GM23338 (cell line): ENCODE results near the gene ATXN1L.

Experiments used
- CREB1 ChIP-seq: fragments of 250-450 bp; sonication (Bioruptor Pico); IDR thresholded peaks from 2 replicates; pipeline ENCODE4 v1.5.0; 2020; ENCODE audit warnings: low read depth, mild to moderate bottlenecking, moderate library complexity
- EZH2 ChIP-seq: fragments of 200-600 bp; sonication (generic); IDR thresholded peaks from one replicate; pipeline ENCODE4 v1.8.0; 2017; ENCODE audit warnings: antibody characterized with exemption, mild to moderate bottlenecking, low read depth; ENCODE audit not compliant: unreplicated experiment
- EZH2phosphoT487 ChIP-seq: fragments of 200-600 bp; sonication (generic); IDR thresholded peaks from one replicate; pipeline ENCODE4 v1.8.1; 2018; ENCODE audit warnings: antibody characterized with exemption; ENCODE audit not compliant: unreplicated experiment
- JUNB ChIP-seq: IDR thresholded peaks from one replicate; pipeline ENCODE4 v1.6.1; 2016; ENCODE audit warnings: antibody characterized with exemption; ENCODE audit not compliant: unreplicated experiment
- NANOG ChIP-seq: IDR thresholded peaks from 2 replicates; pipeline ENCODE4 v1.6.1; 2016; ENCODE audit warnings: antibody characterized with exemption, borderline replicate concordance
- POLR2AphosphoS5 ChIP-seq: IDR thresholded peaks from 2 replicates; pipeline ENCODE4 v1.6.1; 2016; ENCODE audit warnings: antibody characterized with exemption, low read depth
- STAT1 ChIP-seq: IDR thresholded peaks from one replicate; pipeline ENCODE4 v1.6.1; 2016; ENCODE audit warnings: antibody characterized with exemption; ENCODE audit not compliant: unreplicated experiment
- ZNF331 ChIP-seq: fragments of 250-450 bp; sonication (Bioruptor Pico); IDR thresholded peaks from 2 replicates; pipeline ENCODE4 v1.5.0; 2020; ENCODE audit warnings: low read depth, mild to moderate bottlenecking, moderate library complexity
- TF ChIP-seq, protein P1 (sequence below), 2 experiments: fragments of 200-600 bp in 1 of 2; sonication (generic) in 1 of 2; conservative IDR thresholded peaks; 2 replicates each; pipeline versions ENCODE4 v1.5.1 to v1.6.1; 2016 to 2017; ENCODE audit warnings: antibody characterized with exemption in 2 of 2, low read depth in 2 of 2, mild to moderate bottlenecking in 2 of 2, moderate library complexity in 1 of 2
- TF ChIP-seq, protein P2 (sequence below): IDR thresholded peaks from one replicate; pipeline ENCODE4 v1.6.1; 2018; ENCODE audit warnings: antibody characterized with exemption; ENCODE audit not compliant: unreplicated experiment

DNA sequence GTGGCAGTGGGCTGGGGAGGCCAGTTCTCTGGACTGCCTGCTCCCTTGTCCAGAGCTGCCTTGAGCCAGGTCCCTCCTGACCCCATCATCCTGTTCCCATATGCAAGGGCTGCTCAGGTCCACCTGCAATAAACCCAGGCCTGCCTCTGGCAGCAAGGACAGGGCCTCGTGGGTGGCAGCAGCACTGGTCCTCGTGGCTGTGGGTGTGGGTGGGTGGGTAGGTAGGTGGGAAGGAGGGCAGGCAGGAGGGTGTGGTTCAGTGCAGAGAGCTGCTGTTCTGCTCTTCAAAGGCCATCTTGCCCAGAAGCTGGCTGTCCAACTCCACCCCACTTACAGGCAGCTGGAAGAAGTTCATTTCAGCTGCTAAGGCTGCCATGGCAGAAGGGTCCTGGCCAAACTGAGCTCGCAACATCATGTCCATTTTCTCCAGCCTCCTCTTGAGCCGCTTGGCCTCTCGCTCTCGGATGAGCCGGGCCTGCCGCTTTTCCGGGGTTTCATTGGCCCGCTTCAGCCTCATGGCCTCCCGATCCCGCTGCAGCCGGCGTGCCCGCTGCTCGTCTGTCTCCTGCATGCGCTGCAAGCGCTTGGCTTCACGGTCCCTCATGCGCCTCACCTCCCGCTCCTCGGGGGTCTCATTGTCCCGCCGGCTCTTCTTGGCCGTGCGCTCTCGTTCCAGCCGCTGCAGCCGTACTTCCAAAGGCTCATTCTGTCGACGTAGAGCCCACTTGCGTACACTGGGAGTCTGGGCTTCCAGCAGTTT is 14.2 kb downstream of the ATXN1L start:
- TF ChIP-seq, protein P1, sequence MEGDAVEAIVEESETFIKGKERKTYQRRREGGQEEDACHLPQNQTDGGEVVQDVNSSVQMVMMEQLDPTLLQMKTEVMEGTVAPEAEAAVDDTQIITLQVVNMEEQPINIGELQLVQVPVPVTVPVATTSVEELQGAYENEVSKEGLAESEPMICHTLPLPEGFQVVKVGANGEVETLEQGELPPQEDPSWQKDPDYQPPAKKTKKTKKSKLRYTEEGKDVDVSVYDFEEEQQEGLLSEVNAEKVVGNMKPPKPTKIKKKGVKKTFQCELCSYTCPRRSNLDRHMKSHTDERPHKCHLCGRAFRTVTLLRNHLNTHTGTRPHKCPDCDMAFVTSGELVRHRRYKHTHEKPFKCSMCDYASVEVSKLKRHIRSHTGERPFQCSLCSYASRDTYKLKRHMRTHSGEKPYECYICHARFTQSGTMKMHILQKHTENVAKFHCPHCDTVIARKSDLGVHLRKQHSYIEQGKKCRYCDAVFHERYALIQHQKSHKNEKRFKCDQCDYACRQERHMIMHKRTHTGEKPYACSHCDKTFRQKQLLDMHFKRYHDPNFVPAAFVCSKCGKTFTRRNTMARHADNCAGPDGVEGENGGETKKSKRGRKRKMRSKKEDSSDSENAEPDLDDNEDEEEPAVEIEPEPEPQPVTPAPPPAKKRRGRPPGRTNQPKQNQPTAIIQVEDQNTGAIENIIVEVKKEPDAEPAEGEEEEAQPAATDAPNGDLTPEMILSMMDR (conservative IDR thresholded peaks at IDR 0.05; ENCODE audit: low read depth in 2 of 2): no peak
- TF ChIP-seq POLR2AphosphoS5 (no peak), EZH2 (no peak), STAT1 (no peak), CREB1 (CRISPR knock-in tag) (no peak), EZH2phosphoT487 (no peak), ZNF331 (CRISPR knock-in tag) (no peak), JUNB (no peak), NANOG (no peak)
- TF ChIP-seq, protein P2, sequence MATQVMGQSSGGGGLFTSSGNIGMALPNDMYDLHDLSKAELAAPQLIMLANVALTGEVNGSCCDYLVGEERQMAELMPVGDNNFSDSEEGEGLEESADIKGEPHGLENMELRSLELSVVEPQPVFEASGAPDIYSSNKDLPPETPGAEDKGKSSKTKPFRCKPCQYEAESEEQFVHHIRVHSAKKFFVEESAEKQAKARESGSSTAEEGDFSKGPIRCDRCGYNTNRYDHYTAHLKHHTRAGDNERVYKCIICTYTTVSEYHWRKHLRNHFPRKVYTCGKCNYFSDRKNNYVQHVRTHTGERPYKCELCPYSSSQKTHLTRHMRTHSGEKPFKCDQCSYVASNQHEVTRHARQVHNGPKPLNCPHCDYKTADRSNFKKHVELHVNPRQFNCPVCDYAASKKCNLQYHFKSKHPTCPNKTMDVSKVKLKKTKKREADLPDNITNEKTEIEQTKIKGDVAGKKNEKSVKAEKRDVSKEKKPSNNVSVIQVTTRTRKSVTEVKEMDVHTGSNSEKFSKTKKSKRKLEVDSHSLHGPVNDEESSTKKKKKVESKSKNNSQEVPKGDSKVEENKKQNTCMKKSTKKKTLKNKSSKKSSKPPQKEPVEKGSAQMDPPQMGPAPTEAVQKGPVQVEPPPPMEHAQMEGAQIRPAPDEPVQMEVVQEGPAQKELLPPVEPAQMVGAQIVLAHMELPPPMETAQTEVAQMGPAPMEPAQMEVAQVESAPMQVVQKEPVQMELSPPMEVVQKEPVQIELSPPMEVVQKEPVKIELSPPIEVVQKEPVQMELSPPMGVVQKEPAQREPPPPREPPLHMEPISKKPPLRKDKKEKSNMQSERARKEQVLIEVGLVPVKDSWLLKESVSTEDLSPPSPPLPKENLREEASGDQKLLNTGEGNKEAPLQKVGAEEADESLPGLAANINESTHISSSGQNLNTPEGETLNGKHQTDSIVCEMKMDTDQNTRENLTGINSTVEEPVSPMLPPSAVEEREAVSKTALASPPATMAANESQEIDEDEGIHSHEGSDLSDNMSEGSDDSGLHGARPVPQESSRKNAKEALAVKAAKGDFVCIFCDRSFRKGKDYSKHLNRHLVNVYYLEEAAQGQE: no peak
